ENCODE measurements around the gene ACAA1.
"Not testable (repeated sequence)": the region's sequence is repeated elsewhere in the genome, so short reads cannot be mapped to it uniquely, and the experiment has no call there.

Gene ACAA1

DNA sequence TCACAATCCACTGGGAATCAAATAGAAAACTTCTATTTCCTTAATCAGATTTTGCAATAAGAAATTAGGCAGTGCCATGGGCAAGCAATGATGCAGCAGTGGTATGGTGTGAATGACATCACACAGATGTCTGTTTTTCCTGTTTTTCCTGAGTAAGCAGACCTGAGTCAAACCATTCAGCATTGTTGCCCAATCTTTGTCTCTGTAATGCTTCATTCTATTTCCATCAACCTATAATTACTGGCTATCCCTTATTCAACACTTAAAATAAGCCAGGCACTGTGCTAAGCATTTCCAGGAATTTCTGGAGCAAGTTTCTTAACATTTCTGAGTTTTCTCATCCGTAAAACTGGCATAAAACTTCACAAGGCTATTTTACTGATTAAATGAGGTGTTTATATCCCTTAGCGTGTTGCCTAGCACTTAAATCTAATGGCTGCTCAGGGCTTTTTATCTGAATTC lies 17.1 kb upstream of the ACAA1 start:
- no peak for DNase-seq

DNA sequence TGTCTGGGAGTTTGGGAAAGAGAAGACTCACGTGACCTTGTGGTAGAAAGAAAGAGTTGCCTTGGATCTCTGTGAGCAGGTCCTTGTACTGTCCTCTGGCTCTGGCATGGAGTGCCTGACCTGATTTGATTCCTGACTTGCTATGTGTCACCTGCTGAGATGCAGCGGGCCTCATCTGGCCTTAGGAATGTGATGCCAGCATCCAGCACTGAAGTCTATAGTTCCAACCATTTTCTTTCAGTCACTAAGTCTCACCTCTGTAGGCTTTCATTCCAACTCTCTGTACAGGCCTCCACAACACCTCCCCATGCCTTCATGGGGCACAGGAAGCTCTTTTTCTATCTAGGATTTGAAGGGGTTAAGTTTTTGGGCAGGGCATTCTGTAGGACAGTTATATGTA lies 16.3 kb upstream of the ACAA1 start:
- DNase-seq, result no peak

DNA sequence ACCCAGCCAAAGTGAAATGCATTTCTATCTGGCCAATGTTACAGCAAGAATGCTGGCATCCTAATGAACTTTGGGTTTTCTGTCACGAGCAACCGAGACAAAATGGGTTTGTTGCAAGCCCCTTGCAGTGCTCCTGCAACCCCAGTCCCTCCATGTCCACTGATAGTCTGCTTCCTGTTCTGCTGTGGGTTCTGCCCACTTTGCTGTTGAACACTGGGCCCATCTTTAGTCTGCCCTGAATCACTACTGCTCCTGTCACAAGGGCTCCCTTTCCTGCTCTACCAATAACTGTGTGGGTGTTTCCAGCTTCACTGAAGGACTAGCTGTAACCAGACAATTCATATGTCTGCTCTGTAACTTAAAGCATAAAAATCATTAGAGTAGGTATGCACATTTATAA lies 15.7 kb upstream of the ACAA1 start:
- no peak for DNase-seq

DNA sequence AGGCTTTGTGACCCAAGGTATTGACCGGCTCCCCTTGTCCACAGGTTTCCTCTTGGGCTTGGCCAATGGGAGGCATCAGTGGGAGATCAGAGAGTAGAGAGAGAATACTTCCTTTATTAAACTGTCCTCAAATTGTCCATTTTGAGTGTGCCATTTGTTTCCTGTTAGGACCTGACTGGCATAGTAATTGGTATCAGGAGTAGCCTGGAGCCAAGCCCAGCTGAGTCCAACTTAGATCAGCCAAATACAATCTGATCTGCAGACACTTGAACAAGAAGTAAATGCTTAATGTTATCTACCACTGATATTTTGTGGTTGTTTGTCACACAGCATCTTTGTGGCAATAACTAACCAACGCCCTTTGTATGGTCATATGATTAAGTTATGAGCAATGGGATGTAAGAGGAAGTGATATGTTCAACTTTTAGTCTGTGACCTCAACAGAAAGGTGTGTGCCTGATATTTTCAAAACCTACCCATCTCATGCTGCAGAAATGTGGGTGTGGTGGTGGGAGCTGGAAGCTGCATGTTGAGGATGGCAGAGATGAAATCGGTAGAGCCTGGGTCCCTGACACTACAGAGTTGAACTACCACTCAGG lies 14.8 kb upstream of the ACAA1 start:
- no peak for DNase-seq

DNA sequence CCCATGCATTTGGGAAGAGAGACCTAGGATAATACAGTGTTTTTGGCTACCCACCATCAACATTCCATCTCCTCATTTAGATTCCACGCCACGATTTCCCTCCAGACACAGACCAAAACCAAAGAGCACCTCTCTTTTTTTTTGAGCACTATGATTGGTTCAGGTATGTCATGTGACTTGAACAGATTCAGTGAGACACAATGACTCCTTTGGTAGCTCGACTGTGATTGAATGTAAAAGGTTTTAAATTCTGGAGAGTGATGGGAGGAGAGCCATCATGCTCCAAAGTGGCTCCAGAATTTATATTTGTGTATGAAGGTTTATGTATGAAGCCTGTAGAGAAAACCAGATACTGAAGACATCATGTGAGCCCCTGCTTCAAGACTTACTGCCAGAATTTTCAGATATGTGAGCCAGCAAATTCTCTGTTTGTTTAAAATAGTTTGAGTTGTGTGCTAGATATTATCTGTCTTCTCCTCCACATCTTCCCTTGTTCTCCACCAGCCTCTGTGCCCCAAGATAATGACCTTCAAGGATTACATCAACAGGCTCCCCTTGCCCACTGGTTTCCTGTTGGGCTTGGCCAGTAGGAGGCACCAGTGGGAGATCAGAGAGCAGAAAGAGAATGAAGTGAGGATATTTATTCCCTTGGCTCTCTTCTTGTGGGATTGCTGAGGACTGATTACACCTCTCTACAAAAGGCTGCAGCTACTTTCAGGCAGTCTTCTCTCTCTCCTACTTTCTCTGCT lies 14.0 kb upstream of the ACAA1 start:
- no peak for DNase-seq

DNA sequence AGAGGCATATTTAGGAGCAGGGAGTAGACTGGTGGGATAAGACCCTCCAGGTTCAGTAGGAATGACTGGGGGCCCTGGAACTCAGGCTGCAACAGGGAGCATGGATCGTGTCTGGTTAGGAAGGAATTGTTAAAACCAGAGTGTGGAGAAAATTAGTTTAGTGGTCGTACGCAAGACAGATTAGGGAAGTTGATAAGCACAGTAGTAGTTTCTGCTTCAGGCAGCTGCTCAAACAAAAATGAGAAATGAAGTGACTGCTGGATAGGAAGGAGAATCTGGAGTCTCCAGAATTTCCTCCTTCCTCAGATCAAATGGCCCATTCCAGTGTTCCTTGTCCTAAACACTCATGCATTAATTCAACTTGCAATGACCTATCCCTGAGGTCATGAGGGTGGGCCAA lies 12.8 kb upstream of the ACAA1 start:
- no peak for DNase-seq

DNA sequence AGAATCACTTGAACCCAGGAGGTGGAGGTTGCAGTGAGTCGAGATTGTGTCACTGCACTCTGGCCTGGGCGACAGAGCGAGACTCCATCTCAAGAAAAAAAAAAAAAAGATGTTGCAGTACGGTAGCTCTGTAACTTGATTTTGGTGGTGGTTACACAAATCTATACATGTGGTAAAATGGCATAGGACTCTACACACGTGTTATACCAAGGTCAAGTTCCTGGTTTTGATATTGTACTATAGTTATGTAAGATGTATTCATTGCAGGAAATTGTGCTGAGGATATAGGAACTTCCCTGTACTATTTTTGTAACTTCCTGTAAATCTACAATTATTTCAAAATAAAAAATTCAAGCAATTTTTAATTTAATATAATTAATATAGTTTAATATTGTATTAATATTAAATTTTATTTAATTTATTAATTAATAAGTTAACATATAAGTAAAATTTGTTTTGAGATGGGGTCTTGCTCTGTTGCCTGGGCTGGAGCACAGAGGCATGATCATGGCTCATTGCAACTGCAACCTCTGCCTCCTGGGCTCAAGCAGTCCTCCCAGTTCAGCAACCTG lies 11.5 kb upstream of the ACAA1 start:
- DNase-seq, result no peak

DNA sequence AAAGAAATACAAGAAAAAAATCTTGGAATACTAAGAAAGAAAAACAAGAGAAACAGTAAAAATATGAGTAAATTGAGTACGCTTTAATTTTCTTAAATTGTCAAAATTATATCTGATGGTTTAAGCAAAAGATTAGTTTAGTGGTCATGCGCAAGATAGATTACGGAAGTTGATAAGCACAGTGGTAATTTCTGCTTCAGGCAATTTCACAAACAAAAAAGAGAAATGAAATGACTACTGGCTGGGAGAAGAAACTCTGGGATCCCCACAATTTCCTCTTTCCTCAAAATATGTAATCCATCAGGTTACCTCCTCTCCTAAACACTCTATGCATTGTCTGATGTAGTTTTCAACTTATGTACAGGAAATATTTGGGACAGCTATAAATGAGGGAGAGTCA lies 10.5 kb upstream of the ACAA1 start:
- DNase-seq, result no peak

DNA sequence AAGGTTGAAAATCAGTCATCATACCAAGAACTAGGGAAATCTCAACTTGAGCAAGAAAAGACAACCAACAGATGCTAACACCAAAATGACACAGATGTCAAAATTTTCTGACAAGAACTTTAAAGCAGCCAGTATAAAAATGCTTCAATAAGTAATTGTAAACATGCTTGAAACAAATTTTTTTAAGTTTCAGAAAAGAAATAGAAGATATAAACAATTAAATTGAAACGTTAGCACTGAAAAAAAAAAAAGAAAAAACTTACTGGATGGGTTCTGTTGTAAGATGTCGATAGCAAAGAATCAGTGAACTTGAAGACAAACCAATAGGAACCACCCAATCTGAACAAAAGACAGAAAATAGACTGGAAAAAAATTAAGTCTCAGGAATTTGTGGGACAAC lies 9.6 kb upstream of the ACAA1 start:
- no peak for DNase-seq

DNA sequence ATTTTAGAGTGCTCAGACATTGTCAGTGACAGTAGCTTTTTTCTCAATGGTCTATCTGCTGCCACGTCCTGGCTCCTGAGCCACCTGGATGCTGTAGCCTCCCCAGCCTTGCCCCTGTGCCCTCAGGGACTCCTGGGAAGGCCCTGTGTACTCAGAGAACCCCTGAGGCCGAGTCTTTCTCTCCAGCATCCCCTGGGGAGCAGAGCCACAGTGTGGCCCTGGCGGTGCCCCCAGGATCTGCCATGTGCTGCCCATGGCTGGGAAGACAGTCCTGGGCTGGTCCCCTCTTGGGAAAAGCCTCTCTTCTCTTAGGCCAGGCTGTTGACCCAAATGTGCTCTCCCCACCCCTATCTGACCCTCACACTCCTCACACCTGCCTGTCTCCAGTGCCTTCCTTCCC lies 6.6 kb upstream of the ACAA1 start:
- DNase-seq, result no peak

DNA sequence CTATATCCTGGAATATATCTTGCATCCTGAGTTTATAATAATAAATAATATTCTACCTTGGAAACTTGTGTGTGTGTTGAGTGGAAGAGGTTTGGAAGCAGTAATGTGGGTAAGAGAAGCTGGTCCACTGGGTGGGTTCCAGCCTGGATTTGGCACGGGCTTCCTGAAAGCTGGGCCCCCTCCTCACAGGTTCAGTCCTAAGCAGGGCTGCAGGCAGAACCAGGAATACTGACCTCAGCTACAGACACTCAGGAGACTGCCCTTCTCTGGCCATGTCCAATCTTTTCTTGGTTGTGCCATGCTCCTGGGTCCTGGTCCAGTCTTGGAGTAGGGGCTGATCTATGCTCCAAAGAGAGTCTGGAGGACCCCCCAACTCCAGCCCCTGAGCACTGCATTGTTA lies 6.0 kb upstream of the ACAA1 start:
- no peak for DNase-seq

DNA sequence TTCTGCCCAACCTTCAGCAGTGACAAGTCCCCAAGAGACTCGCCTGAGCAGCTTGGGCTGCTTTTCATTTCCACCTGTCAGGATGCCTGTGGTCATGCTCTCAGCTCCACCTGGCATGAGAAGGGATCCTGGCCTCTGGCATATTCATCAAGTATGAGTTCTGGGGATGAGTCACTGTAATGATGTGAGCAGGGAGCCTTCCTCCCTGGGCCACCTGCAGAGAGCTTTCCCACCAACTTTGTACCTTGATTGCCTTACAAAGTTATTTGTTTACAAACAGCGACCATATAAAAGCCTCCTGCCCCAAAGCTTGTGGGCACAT lies 5.0 kb upstream of the ACAA1 start:
- DNase-seq, result no peak

DNA sequence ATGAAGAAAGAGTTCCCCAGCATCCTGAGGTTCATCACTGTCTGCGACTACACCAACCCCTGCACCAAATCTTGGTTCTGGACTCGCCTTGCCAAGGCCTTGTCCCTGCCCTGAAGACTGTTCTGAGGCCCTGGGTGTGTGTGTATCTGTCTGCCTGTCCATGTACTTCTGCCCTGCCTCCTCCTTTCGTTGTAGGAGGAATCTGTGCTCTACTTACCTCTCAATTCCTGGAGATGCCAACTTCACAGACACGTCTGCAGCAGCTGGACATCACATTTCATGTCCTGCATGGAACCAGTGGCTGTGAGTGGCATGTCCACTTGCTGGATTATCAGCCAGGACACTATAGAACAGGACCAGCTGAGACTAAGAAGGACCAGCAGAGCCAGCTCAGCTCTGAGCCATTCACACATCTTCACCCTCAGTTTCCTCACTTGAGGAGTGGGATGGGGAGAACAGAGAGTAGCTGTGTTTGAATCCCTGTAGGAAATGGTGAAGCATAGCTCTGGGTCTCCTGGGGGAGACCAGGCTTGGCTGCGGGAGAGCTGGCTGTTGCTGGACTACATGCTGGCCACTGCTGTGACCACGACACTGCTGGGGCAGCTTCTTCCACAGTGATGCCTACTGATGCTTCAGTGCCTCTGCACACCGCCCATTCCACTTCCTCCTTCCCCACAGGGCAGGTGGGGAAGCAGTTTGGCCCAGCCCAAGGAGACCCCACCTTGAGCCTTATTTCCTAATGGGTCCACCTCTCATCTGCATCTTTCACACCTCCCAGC lies 4.4 kb upstream of the ACAA1 start:
- DNase-seq, result no peak

DNA sequence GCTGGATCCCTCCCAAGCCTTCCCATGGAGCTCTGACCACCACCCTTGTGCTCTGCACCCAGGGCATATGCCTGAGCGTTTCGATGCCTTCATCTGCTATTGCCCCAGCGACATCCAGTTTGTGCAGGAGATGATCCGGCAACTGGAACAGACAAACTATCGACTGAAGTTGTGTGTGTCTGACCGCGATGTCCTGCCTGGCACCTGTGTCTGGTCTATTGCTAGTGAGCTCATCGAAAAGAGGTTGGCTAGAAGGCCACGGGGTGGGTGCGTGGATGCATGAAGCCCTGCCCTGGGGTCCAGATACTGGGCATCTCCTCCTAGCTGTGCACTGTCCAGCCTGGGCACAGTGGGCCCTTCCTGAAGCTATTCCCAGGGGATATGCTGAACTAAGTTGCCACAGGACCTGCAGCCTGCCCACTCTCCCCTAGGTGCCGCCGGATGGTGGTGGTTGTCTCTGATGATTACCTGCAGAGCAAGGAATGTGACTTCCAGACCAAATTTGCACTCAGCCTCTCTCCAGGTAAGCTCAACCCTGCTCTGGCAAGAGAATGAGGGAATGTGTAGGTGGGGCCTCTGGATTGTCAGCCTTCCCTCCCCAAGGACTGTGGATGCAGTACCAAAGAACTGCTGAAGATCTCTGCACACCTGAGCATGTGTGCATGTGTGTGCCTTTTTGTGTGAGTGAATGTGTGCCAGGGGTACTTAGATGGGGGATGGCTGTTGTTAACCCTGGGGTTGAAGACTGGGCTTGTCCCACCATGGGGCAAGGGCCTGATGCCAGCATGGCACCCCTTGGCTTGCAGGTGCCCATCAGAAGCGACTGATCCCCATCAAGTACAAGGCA lies 3.6 kb upstream of the ACAA1 start:
- DNase-seq, result no peak

DNA sequence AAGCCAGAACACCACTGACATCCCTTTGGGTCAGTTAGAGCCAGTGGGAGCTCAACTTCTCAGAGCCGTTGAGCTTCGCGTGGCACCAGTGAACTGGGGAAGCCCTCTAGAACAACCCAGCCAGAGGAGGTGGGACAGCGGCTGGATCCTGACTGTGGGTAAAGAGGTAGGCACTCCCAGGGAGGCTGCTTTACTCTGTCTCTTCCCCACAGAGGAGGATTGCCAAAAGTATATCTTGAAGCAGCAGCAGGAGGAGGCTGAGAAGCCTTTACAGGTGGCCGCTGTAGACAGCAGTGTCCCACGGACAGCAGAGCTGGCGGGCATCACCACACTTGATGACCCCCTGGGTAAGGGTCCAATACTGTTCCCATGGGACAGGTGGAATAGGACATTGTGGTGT lies 2.7 kb upstream of the ACAA1 start:
- DNase-seq, result no peak

DNA sequence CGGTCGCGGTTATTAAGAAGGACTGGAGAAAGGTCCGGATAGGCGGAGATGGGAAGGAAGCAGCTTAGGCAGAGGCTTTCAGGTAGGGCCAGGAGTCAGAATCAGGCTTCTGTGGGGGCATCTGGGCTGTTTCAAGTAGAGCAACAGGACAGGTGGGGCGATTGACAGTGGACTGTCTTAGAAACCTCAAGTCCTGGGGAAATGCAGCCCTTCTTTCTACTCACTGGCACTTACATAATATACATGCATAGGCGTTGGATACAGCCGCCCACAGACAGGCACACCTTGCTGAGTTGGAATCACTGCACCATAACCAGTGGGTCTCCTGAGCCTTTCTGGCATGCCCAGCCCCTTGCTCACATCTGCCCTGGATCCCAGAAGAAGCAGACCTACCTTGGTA lies 2.3 kb upstream of the ACAA1 start:
- no peak for DNase-seq

DNA sequence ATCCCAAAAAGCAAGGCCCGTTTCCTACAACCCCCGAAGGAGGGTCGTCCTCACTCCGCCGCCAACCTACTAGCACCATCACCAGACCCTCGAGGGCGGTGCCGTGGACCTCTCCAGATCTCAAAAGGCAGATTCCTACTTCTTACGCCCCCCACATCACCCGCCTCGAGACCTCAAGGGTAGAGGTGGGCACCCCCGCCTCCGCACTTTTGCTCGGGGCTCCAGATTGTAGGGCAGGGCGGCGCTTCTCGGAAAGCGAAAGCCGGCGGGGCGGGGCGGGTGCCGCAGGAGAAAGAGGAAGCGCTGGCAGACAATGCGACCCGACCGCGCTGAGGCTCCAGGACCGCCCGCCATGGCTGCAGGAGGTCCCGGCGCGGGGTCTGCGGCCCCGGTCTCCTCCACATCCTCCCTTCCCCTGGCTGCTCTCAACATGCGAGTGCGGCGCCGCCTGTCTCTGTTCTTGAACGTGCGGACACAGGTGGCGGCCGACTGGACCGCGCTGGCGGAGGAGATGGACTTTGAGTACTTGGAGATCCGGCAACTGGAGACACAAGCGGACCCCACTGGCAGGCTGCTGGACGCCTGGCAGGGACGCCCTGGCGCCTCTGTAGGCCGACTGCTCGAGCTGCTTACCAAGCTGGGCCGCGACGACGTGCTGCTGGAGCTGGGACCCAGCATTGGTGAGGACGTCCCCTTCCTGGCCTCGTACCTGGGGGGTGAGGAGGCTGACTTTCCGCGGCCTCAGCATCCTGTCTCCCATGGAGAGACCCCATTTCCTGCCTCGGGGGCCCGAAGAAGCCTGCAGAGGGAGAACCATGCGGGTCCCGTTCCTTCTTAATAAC lies 1.6 kb upstream of the ACAA1 start, which contains the start of gene MYD88:
Gene MYD88, plus strand, starts transcription at position 313 of the 842 bp plus-strand sequence. Its CDS starts 40 bp downstream, at position 353.
- DNase-seq, result peak; percentile 85

DNA sequence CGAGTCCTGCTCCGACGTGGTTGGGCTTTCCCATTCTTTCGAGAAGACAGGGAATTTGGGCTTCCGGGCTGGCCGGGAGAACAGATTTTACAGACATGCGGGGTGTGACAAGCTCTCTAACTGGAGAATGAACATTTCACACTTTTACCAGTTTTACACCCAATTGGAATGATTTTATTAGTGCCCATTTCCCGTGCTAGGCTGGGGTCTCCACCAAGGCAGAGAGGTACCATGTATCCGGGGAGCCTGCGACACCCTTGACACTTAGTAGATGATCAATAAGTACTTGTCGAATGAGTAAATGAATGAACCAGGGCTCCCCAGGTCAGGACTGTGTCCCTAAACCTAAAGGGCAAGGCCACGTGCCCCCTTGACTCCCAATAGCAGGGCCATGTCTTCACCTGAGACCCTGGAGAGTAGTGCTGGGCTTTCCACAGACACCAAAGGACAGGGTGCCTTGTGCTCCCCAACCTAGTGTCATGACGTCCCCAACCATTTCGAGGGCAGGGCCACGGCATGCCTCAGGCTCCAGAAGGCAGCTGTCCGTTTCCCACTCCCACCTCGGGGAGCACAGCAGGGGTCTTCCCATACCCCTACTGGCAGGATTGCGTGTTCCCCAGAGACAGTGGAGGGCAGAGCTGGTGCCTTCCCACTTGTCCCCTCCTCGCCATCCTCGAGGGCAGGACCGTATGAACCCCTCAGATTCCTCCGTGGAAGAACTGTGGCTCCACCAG lies 855 bp upstream of the ACAA1 start:
- DNase-seq, result no peak

DNA sequence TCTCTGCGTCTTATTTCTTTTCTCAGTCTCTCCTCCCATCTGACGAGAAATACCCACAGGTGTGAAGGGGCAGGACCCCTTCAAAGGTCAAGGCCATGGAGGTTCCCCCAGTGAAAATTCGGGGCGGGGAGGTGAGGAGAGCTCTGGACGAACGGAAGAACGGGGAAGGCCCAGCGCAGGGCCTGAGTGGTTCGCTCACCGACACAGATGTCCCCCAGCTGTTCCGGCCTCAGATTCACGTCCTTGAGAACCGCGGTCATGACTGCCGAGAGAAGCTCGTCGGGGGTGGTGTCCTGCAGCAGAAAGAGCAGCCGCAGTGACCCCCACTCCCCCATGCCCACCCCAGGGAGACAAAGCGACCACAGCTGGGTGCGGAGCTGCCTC lies 542 bp downstream of the ACAA1 start:
- no peak for DNase-seq

DNA sequence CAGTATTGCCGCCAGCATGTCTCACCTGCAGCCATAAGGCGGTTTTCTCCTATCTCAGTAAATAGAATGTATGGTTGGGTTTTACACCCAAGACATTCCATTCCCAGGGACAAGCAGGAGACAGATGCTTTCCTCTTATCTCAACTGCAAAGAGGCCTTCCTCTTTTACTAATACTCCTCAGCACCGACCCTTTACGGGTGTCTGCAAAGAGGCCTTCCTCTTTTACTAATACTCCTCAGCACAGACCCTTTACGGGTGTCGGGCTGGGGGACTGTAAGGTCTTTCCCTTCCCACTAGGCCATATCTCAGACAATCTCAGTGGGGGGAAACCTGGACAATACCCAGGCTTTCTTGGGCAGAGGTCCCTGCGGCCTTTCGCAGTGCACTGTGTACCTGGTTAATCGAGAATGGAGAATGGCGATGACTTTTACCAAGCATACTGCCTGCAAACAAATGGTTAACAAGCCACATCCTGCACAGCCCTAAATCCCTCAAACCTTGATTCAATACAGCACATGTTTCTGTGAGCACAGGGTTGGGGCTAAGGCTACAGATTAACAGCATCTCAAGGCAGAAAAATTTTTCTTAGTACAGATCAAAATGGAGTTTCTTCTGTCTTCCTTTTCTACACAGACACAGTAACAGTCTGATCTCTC lies 1.2 kb downstream of the ACAA1 start:
- DNase-seq, result not testable (repeated sequence)

All from activated gamma-delta T cell treated with Interleukin-2 at 50 U/mL for 16 hours (primary cell).